OCI-M1 (cell line): ENCODE data around the gene ADAMTS6.

ENCODE experiments used
- DNase-seq: peaks from one replicate; lab custom pipeline; 2025; lab: John Stamatoyannopoulos, UW

The ADAMTS6 gene

DNA sequence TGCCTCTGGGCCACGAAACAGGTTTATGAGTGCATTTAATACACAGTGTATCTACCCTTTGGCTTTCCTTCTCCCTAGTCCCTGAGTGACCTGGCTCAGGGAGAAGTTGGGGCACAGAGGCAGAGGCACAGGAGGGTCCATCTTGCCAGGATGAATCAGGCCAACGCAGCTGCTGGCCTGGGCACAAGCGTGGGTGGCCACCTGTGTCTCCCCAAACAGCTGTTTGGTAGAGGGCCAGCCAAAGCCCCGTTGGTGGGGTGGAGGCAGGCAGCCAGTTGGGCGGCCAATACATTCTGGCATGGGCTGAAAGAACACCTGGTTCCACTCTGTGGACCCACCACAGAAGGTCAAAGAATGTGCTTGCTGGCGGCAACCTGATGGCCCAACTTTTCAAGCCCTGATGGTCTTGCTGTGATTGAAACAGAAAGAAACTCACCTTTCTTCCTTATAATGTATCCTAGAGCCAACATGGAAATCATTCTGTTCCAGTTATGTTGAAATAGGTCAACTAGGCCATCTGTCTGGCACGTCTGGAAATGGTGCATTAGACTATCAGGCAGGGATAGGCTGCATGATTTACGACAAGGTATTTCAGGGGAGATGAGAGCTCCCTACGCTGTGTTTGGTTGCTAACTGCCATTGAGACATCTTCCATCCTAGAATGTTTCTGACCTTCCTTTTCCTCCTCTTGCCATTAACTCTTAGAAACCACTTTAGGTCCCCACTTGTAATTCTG, 337.4 kb downstream of the ADAMTS6 start:
- no peak for DNase-seq

DNA sequence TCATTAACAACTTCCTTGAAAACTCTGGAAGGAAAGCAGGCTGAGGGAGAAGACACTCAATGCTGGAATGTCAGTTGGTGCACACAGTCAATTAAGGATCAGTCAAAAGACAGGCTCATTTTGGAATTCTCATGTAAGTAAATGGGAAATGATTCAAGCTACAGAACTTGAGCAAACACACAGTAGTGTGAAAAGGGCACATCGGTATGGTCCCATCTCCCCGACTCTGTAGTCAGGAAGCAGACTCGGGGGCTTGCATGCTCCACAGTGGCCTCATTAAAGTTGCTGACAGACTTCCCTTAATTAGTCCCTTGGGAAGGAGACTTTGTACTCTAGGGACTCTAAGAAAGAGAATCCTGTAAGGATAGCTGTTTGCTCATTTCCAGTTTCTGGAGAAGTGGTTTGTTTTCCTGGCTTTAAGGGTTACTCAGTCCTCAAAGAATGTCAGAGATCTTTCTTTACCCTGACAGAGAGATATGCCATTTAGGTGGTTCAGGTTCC, 339.2 kb downstream of the ADAMTS6 start:
- no peak for DNase-seq

DNA sequence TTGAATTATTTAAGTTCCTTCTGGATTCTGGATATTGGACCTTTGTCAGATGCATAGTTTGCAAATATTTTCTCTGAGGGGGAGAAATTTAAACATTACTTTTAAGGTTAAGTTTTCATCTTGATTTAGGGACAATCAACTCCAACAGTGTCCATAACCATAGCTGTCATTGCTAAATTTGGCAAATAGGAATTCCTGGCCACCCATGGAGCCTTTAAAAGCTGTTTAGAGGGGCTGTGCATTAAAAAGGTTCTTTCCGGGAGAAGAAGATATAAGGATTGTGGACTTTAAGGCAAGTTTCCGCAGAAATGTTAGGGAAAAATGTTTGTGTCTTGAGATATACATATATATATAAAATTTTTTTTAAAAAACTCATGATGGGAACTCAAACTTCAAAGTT, 339.7 kb downstream of the ADAMTS6 start:
- no peak for DNase-seq

DNA sequence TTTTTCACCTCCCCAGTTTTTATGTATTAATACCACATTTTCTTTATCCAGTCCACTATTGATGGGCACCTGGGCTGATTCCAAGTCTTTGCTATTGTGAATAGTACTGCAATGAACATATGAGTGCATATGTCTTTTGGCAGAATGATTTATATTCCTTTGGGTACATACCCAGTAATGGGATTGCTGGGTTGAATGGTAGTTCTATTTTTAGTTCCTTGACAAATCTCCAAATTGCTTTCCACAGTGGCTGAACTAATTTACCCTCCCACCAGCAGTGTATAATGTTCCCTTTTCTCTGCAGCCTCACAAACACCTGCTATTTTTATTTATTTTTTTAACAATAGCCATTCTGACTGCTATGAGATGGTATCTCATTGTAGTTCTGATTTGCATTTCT, 340.2 kb downstream of the ADAMTS6 start:
- DNase-seq = no peak

DNA sequence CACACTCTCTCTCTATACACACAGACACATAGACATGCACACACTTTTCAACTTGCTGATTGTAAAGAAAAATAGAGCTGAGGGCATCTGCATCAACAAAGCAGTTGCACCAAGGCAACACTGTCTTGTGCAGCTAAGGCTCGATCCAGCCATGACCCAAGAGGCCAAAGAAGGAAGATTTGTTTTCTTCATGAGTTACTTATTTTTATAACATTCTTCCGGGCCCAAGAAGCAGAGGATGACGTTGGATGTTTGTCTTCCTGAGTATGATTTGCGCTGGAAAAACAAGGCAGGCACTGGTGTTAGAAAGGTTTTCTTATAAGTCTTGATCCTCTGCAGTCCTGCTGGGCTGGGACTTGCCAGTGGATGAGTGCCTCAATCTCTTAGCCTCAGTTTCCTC, 344.1 kb downstream of the ADAMTS6 start:
- no peak for DNase-seq

DNA sequence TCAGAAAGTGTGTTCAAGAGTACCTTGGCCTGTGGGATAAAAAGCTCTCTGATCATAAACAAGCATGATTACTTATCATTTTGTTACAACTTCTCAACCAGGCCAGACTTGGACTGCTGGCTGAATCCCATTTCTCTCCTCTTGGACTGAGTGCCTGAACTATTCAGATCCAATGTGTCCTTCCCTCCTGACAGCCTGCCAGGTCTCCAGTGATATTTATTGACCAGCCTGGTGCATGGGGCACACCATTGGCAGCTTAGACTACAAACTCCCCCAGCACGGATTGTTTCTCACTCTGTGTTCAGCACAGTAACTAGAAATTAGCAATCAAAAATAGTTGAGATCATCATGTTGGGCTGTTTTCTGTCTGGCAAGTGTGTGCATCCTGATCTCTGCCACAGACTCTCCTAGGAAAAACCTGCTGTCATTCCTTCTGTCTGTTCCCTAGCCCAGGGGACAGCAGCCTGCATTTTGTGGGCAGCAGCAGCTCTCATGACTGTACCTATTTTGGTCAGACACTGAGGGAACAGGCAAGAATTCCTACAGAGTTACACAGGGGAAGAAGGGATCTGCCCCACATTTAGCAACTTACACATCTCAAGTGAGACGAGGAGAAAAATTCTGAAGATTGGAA, 348.1 kb downstream of the ADAMTS6 start:
- no peak for DNase-seq

DNA sequence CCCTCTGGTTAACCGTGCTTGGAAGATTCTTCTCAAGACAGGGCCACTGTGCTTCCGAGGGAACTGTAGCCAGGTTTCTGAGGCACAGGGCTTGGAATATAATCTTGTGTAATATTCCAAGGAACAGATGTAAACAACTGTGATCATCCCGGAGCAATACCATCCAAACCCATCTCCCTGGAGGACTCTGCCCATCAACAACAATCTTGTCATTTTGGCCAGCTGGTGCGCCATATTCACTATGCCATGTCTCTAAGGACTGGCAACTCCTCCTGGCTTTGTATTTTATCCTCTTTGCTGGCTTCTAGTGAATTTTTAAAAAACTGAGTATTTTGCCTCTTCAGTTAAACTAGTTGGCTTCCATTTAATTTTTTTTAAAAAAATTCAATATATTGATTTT, 349.3 kb downstream of the ADAMTS6 start:
- no peak for DNase-seq

DNA sequence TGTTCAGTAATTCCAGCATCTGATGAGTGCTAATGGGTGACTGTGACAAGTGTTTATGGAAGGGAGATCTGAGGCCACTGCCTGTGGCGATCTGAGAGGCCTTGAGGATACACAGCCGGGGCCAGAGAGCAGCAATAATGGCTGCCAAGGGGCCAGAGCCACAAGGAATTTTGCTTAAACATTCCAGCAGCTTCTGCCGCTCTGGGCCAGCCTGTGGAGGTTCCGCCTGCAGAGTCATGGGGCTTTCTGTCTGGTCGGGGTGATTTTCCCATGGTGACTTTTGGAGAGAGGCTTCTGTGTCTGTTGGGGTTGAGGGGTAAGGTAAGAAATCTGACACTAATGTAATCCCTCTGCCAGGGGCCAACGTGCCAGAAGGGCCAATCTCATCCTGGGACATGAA, 353.5 kb downstream of the ADAMTS6 start:
- no peak for DNase-seq

DNA sequence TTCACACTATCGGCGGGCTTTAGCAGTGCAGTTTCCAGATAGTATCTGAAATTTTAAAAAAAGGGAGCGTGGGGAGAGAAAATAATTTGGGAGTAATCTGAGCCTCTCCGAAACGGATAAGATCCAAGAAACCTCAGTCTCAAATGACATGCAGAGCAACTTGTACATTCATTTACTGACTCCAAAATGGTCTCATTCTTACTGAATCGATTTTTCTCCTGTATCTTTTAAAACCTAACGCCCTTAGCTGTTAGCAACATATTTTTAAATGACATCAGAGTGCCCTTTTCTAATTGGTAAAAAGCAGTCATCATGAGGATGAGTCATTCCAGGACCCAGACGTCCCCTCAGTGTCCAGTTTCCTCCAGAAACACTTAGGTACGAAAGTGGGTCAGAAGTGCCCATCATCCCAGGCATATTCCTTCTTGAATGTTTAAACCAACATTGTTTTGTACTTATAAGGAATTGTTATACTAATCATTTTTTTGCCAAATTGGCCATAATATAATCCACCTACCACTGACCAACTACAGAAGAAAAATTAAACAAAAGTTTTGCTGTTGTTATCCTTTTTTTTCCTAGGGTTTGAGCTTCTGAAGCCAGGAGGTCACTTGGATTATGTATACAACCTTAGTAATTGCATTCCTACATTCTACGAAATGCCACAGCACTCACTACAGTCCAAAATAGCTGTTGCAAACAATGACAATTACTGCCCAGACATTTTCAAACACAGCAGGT, 354.4 kb downstream of the ADAMTS6 start:
- no peak for DNase-seq

DNA sequence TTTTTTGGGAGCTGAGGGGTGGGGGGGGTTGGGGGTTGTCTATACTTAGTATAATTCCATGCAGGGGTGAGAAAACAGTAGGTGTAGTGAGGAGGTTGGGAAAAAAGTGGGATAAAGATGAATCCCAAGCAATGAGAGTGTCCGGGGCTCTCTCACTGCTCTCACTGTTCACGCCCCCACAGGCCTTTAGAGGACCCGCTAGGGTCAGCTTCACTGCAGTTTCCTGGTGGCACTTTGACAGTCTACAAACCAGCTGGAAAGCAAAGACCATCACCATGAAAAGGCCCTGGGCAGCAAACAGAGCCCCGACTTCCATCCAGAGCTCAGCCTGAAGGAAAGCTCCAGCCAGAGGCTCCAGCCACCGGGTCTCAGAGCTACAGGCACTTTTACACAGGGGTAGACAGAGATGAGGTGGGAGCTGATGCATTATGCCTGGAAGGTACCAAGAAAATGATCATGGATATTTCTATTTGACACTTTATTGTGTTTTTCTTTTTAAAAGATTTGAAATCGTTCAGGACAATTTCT, 355.1 kb downstream of the ADAMTS6 start:
- no peak for DNase-seq

DNA sequence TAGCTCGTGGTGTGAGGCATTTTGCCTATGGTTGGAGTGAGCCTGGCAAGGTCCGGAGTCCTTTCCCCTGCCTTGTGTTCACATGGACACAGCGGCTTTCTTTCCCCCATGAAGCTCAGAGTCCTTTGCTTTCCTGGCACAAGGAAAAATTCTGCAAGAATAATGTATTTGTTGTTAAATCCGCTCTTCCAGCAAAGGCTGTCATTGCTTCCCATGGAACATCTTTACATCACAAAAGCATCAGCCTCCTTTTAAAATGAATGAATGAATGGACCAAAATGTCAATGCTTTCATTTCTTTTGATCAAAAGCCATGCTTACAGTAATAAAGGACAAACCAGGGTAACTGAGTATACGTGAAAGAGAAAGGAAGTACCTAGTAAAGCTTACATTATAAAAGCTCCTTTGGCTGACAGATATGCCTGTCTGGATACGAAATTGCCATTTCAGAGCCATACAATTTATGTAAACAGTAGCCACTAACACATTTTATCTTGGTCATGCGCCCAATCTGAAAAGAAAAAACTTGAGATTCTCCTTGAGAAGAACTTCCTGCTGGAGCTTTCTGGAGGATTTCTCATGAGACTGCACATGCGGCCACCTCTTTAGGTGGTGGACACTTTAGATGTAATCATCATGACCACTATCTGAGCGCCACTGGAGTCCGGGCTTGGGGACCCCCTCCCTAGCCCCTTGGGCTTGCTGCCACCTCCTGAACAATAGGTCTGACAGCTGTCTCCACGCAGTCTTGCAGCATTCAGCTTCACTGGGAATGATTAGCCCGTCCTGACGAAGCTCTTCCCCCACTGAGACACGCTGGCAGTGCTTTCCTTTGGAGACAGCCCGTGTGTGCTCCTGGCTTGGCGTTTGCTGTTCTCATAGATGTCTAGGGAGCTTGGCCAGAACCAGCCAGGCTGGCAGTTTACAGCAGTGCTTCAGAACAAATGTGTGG, 355.9 kb downstream of the ADAMTS6 start:
- DNase-seq = no peak

DNA sequence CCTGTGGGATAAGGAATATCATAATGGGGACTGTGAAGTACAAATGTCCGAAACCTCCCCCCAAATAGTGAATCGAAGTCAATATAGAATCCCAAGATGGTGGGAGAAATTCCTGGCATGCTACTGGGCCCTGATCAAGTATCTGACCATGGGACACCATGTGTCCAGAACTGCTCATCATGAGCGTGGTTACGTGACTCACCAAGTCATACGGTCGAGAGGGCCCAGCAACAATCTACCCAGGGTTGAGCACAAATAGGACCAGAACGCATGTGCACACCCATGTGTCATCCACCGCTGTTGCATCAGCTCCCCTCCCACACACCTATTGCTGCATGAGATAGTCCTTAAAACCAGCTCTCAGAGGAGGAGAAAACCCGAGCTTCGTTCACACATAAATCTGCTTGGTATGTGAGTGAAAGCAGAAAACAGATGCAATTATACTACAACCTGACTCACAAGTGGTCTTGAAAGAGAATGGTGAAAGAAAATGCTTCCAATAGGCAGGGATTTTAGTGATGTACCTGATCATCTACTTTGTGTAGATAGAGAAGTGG, 359.8 kb downstream of the ADAMTS6 start:
- DNase-seq = peak; percentile 45

DNA sequence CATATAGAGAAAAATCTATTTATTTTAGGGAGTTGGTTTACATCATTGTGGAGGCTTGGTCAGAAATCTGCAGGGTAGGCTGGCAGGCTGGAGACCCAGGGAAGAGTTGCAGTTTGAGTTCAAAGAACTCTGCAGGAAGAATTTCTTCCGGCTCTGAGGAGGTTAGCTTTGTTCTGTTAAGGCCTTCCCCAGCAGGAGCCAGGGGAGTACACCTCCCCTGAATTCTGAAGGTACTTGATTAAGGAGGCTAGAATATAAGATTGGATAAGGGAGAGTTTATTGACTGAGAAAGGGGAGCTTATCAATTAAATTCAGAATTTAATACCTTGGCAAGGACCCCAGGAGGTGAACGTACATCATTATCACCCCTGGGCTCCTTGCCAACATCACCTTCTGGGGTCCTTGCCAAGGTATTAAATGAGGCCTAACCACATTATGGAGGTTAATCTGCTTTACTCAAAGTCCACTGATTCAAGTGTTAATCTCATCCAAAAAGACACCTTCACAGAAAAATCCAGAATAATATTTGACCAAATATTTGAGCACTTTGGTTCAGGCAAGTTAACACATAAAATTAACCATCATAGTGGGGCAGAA, 361.3 kb downstream of the ADAMTS6 start:
- DNase-seq = no peak

DNA sequence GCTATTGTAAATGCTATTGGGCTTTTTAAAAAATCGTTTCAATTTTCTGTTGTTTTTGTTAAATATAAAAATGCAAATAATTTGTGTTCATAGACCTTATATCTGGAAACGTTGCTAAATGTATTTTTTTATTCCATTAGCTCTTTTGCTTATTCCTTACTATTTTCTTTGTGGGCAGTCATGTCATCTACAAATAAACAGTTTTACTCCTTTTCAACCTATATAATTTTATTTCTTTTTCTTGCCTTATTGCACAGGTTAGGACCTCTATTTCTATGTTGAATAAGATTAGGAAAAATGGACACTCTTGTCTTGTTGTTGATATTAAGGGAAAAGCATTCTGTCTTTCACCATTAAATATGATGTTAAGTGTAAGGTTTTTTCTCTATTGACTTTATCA, 364.2 kb downstream of the ADAMTS6 start:
- no peak for DNase-seq

DNA sequence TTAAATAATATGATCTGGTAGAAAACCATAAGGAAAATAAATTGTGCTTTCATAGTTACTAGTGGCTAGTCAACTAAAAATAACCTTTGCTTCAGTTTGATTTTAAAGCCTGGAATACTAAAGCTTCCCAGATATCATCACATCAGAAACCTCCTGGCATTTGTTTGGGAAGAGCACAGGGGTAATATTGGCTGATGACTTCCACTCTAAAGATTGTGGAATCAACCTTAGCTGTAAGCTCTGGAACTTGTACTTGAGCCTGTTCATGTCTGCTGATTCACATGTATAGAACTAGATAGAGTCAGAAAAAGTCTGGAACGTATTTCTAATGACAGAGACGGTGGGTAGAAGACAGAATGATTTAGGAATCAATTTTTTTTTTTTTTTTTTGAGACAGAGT, 367.9 kb downstream of the ADAMTS6 start:
- DNase-seq = no peak

DNA sequence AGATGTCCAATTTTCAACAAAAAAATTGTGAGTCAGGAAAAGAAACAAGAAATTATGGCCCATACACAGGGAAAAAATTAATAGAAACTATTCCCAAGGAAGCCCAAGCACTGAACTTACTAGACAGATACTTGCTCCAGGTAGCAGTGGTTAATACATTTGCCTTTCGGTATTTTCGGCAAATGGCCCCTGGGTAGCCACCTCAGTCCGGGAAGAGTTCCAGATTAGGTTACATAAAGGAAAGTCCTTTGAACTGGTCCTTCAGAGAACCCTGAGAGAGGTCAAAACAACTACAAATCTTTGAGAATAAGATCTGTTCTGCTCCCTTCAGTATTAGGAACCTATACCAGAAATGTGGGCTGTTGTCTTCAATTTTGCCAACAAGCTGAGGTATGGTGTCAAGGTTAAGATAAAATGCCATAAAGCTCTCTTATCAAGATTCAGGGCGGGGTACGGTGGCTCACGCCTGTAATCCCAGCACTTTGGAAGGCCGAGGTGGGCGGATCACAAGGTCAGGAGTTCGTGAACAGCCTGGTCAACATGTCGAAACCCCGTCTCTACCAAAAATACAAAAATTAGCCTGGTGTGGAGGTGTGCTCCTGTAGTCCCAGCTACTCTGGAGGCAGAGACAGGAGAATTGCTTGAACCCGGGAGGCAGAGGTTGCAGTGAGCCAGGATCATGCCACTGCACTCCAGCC, 369.6 kb downstream of the ADAMTS6 start:
- DNase-seq = no peak

DNA sequence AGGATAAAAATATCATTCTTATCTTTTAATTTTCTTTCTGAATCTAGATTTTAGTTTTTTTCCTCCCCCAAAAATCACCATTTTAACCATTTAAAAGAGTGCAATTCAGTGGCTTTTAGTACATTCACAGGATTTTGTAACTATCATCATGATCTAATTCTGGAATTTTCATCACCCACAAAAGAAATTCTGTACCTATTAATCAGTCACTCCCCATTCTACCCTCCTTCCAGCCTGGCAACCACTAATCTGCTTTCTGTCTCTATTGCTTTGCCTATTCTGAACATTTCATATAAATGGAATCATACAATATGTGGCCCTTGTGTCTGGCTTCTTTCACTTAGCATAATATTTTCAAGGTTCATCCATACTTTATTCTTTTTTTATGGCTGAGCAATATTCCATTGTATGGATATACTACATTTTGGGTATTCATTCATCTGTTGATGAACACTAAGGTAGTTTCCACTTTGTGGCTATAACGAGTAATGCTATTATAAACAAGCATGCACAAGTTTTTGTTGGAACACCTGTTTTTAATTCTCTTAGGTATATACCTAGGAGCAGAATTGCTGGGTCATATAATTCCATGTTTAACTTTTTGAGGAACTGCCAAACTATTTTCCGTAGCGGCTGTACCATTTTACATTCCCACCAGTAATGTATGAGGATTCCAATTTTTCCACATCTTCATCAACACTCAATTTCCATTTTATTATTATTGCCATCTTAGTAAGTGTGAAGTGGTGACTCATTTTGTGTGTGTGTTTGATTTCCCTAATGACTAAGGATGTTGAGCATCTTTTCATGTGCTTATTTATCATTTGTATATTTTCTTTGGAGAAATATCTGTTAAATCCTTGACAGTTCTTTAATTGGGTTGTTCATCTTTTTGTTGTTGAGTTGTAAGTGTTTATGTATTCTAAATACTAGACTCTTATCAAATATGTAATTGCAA, 372.7 kb downstream of the ADAMTS6 start:
- no peak for DNase-seq

DNA sequence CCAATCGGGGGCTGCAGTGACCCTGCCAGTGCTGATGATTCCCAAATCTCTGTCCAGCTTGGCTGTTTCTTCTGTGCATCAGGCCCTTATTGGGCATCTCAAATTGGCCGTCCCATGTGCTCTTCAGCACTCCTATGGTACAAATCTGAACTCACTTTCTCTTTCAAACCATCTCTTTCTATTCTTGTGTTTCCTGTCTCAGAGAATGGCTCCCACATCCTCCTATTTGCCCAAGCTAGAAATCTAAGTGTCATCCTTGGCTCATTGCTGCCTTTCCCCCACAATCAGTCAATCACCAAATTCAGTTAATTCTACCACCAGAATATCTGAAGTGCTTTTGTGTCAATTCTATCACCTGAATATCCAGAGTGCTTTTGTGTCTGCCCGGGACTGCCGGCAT, 376.4 kb downstream of the ADAMTS6 start:
- no peak for DNase-seq

DNA sequence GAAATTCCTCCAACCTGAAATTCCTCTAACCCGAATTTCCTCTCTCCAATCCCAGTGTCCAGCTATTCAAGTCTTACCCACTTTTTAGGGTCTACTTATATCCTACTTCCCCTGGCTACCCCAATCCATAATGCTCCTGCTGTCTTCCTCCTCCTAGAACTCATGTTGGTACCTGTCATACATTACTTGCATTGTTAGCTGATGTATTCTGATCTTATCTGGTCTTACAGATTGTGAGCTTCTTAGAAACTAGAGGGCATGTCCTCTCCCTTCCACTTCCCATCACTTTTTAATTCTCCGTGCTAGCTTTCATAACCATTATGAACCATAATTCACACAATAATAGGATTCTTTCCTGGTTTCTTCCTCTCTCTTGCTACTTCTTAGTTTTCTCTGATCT, 376.9 kb downstream of the ADAMTS6 start:
- no peak for DNase-seq
